Esophagus muscularis mucosa (tissue), 4 donors: ENCODE measurements around the gene NSF.
"Not testable (repeated sequence)": the region's sequence is repeated elsewhere in the genome, so short reads cannot be mapped to it uniquely, and the experiment has no call there.

Experiments used
- CTCF ChIP-seq, 3 experiments: fragments of 200-600 bp in 2 of 3; fragments of 450-650 bp in 1 of 3; sonication (generic) in 2 of 3; IDR thresholded peaks; one replicate each; pipeline ENCODE4 v1.5.1; 2017 to 2019; ENCODE audit warnings: antibody characterized with exemption in 3 of 3, mild to moderate bottlenecking in 2 of 3, moderate library complexity in 1 of 3
- EP300 ChIP-seq: sonication (generic); formaldehyde crosslinking; IDR thresholded peaks from one replicate; pipeline ENCODE4 v1.6.1; 2017; ENCODE audit warnings: antibody characterized with exemption
- POLR2AphosphoS5 ChIP-seq, 2 donors: sonication (generic); formaldehyde crosslinking; IDR thresholded peaks; one replicate each; pipeline ENCODE4 v1.6.1; 2017; ENCODE audit warnings: antibody characterized with exemption in 2 of 2

GRCh38 chr17:46634844-46635243 lies 44.4 kb downstream of the NSF start:
- TF ChIP-seq POLR2AphosphoS5 (IDR thresholded peaks at IDR 0.05); CTCF (IDR thresholded peaks at IDR 0.05); EP300: not testable (repeated sequence)
